Activated CD8-positive, alpha-beta T cell treated with anti-CD3 and anti-CD28 coated beads for 36 hours (primary cell): ENCODE data around the gene SOBP. TPM values are rescaled to one million over a fixed set of nuclear protein-coding genes. Genes with fewer than 3 reads are reported as not detected.

Source experiments
- ATAC-seq: fragments of 200-7000 bp; cut with Tn5 transposase; one replicate; pipeline ENCODE4 v1.10.0; 2021; ENCODE audit warnings: mild to moderate bottlenecking, moderate library complexity
- CTCF ChIA-PET: fragments of 350-600 bp; sonication (Branson Sonifier 250); formaldehyde crosslinking; loops from one replicate; lab custom pipeline; 2021; ENCODE audit warnings: antibody characterized with exemption; lab: Charles Lee
- POLR2A ChIA-PET: fragments of 350-600 bp; sonication (Branson Sonifier 250); formaldehyde crosslinking; loops from one replicate; lab custom pipeline; 2021; ENCODE audit warnings: antibody characterized with exemption; lab: Charles Lee
- DNase-seq: peaks from one replicate; pipeline ENCODE4 v3.0.0-alpha.2; 2020
- H3K27ac Mint-ChIP-seq: one replicate; pipeline ENCODE4 v1.8.0; 2021; ENCODE audit warnings: mild to moderate bottlenecking, mixed read lengths
- H3K27me3 Mint-ChIP-seq: one replicate; pipeline ENCODE4 v1.8.0; 2021; ENCODE audit warnings: mixed read lengths
- H3K36me3 Mint-ChIP-seq: one replicate; pipeline ENCODE4 v1.8.0; 2021; ENCODE audit warnings: low read depth, mixed read lengths
- H3K4me1 Mint-ChIP-seq: one replicate; pipeline ENCODE4 v1.8.0; 2021; ENCODE audit warnings: low read depth, mixed read lengths
- H3K4me3 Mint-ChIP-seq: one replicate; pipeline ENCODE4 v1.8.0; 2021; ENCODE audit warnings: mild to moderate bottlenecking, moderate library complexity, mixed read lengths
- H3K9me3 Mint-ChIP-seq: one replicate; pipeline ENCODE4 v1.8.0; 2021; ENCODE audit warnings: mixed read lengths
- CTCF ChIP-seq: fragments of 200-600 bp; IDR thresholded peaks from one replicate; pipeline ENCODE4 v1.8.0; 2022; ENCODE audit warnings: antibody characterized with exemption, mild to moderate bottlenecking
- intact Hi-C: fragments of 100-400 bp; cut with micrococcal nuclease; formaldehyde crosslinking; loops from one replicate; pipeline ENCODE4 v1.10.0; 2022
- total RNA-seq, 2 experiments: library from RNA; stranded (reverse); gene quantifications; one replicate each; pipeline ENCODE4 v1.2.3, GENCODE V29; 2021

The SOBP gene
- total RNA-seq, 2 experiments from 2014 or later, result 0.77 to 1.1 TPM

DNA sequence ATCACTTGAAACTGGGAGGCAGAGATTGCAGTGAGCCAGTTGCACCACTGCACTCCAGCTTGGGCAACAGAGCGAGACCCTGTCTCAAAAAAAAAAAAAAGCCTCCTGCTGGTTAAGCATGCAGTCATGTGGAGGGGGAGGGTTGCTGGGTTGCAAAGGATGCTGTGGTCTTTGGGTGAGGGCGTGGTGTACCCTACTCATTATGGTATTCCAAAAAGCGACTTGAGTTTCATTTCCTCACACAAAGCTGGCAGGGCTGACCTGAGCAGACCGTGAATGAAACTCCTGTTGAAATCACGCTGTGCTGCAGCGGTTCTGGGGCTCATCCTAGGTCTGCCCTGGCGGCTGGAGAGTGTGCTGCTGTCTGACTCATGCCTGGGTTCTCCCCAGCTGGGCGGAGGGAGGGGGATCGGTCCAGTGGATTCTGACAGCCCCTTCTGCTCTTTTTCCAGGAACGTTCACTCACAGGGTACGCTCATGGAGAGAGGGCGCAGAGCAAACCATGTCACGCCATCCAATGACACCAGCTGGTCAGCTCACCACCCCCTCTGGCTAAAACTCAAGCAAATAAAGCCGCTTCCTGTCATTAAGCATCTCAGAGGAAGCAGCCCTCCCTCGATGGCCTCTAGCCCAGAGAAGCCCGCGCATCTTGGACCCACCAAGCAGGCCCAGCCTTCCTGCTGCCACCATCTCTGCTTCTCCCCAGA, 168.0 kb downstream of the SOBP start:
- CTCF ChIA-PET, result interaction anchor here (0.6 to 1.9 kb wide), 11 partner anchors 10 to 340 kb away, joined by 3 to 6 read pairs (median 3); partner anchors contain the start of gene PDSS2
- H3K36me3 Mint-ChIP-seq, result no peaks in the 10 kb centered on the region
- no peaks in the 10 kb centered on the region for H3K27me3 Mint-ChIP-seq
- ATAC-seq, result peak; percentile 97
- peak overlapping the region; percentile 61 for H3K4me3 Mint-ChIP-seq
- intact Hi-C loops, result loop anchor here (10.0 kb wide), 1 partner anchor 333 kb away; no protein-coding TSS in a partner anchor
- POLR2A ChIA-PET, result interaction anchor here (0.8 kb wide), 1 partner anchor 8 kb away, joined by 3 read pairs; no protein-coding TSS in a partner anchor
- H3K4me1 Mint-ChIP-seq, result peaks cover 36% of the 10 kb centered on the region
- TF ChIP-seq CTCF, result no peak
- DNase-seq, result peak; percentile 88
- H3K27ac Mint-ChIP-seq, result peak overlapping the region; percentile 35
- H3K9me3 Mint-ChIP-seq, result no peaks in the 10 kb centered on the region

- TF ChIP-seq CTCF, result no peak
- Mint-ChIP-seq H3K27me3 (no peaks in the 10 kb centered on the region), H3K4me3 (no peak overlapping the region), H3K4me1 (peaks cover 36% of the 10 kb centered on the region), H3K27ac (peak overlapping the region; percentile 4), H3K9me3 (no peaks in the 10 kb centered on the region), H3K36me3 (no peaks in the 10 kb centered on the region)
- ChIA-PET POLR2A (no interaction called here), CTCF (interaction anchor here (1.9 kb wide), 1 partner anchor 40 kb away, joined by 6 read pairs; no protein-coding TSS in a partner anchor)
- ATAC-seq (no peak), DNase-seq (no peak)
- intact Hi-C loops, result loop anchor here (10.0 kb wide), 1 partner anchor 334 kb away; no protein-coding TSS in a partner anchor
Measured at GRCh38 chr6:107658920-107659865, 169.3 kb downstream of the SOBP start.

DNA sequence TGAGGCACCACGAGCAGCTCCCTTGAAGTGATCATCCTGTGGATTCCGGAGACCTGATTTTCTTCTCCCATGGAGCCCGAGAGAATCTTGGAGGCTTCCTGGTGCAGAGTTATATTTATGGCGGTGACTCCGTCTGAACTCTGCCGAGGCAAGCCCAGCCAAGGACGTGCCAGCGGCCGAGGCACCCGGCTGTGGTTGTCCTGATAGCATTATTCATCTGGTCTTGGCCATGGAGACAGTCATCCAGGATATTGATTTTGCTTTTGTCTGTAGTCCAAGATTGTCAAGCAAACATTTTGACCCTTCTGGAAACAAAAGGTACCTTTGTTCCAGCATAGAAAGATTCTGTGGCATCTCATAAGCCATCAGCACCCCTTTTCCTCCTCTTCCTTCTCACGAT, 170.9 kb downstream of the SOBP start:
- TF ChIP-seq CTCF, result no peak
- Mint-ChIP-seq H3K9me3 (no peaks in the 10 kb centered on the region), H3K27ac (no peak overlapping the region), H3K4me1 (peaks cover 36% of the 10 kb centered on the region), H3K4me3 (no peak overlapping the region), H3K36me3 (no peaks in the 10 kb centered on the region), H3K27me3 (no peaks in the 10 kb centered on the region)
- ChIA-PET CTCF (no interaction called here), POLR2A (no interaction called here)
- DNase-seq, result no peak
- ATAC-seq, result no peak
- intact Hi-C loops, result no loop called here

DNA sequence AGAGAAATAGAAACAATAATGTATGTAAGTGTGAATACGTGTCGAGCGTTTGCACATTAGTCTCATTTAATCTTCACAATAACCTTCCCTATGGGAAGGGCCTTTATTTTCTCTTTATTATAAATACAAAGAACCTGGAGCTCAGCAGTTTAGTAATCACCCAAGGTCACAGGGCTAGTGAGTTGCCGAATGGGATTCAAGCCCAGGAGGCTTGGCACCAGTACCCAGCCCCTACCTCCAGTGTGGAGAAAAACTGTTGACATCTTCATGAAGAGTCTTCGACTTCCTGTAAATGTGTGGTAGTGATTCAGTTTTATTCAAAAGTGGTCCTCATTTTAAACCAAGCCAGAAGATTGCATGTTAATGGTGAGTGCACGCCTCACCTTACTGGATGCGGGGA, 171.4 kb downstream of the SOBP start:
- no peaks in the 10 kb centered on the region for H3K27me3 Mint-ChIP-seq
- H3K36me3 Mint-ChIP-seq, result no peaks in the 10 kb centered on the region
- POLR2A ChIA-PET, result no interaction called here
- DNase-seq (no peak), ATAC-seq (no peak)
- peaks cover 32% of the 10 kb centered on the region for H3K4me1 Mint-ChIP-seq
- no peak overlapping the region for H3K4me3 Mint-ChIP-seq
- intact Hi-C loops, result no loop called here
- H3K9me3 Mint-ChIP-seq, result no peaks in the 10 kb centered on the region
- no peak overlapping the region for H3K27ac Mint-ChIP-seq
- CTCF ChIA-PET, result interaction anchor here (1.0 kb wide), 1 partner anchor 8 kb away, joined by 3 read pairs; no protein-coding TSS in a partner anchor
- no peak for TF ChIP-seq CTCF
